HG03571 (cell line): ENCODE data around the gene IPMK.
A peak's percentile ranks its signal among the peaks of the same experiment; 100 is the strongest.
"Not testable (repeated sequence)": the region's sequence is repeated elsewhere in the genome, so short reads cannot be mapped to it uniquely, and the experiment has no call there.

Source experiments
- ATAC-seq: cut with Tn5 transposase; IDR thresholded peaks from one replicate; pipeline ENCODE4 v1.9.1; 2021; ENCODE audit not compliant: unreplicated experiment

IPMK gene

GRCh38 chr10:58229856-58230255 lies 37.8 kb downstream of the IPMK start:
- ATAC-seq, result not testable (repeated sequence)

DNA sequence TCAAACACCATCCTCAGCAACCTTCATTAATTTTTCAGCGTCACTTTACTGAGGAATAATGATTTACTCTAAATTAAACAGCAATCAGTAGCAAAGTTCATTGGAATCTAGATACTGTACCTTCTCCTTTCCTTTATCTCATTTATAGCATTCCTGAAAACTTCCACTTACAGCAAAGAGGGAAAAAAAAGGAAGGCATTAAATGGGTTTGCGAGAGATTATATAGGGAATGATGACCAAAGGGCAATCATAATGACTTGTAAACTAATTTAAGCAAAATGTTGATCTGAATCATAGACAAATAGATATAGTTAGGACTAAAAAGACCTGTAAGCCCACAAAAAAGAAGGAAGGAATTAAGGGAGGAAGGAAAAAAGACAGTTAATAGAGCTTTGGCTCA lies 42.0 kb downstream of the IPMK start:
- ATAC-seq, result no peak

DNA sequence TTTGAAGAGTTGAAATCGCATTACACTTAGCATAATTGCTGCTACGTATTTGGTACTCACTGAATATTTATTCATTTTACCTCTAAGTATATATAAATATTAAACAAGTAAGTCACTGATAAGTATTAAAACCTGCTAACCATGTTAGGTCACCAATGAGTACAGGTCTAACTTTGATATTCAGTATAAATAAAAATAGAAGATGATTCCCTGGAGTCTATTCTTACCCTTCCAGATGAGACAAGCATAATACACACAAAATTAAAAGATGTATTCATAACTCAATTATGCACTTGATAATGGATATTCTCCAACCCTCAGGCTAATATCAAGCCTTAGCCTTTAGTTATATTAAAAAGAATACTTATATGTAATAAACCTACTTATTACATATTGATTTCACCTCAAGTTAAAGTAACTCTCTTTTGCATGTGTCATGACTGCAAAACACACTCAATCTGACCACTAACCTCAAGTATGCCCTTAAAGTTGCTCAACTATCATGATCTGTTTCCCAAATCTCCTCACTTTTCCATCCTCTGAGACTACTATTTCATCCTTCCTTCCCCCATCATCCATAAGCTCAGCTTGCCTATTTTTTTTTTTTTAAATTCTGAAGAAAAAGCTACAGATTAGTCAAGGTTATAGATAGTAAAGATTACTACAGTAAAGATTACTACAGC lies 46.8 kb downstream of the IPMK start:
- ATAC-seq, result no peak

DNA sequence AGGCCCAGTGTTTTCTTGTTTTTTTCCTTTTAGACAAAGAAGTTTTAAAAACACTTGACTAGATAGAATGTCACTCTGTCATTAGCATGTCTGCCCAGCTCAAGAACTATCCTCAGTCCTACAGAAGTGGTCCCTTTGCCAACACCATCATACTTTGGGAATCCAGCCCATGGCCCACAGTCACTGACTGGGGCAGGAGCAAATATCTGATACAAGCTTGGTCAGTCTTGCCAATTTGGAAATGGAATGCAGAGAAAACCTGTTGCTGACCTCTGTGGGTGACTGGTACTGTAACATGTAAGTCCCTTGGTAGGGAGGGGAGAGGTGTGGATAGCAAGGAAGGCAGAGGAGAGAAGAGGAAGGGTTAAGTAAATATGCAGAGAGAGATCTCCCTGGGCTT lies 47.8 kb downstream of the IPMK start:
- no peak for ATAC-seq

DNA sequence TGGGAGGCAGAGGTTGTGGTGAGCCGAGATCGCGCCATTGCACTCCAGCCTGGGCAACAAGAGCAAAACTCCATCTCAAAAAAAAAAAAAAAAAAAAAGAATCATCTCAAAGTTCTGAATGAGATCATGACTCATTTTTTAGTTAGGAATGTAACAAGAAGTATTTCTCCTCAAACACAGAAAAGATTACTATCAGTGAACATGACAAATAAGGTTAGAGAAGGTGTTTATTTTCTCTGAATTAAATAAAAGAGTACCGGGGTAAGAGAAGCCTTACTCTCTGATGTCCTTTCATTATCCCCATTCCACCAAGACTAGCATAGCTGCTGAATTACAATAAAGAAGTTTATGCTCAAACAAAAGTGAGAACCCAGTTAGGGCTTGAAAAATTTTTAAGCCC lies 50.1 kb downstream of the IPMK start:
- no peak for ATAC-seq

- ATAC-seq, result no peak
Observed at GRCh38 chr10:58212622-58213021, 55.1 kb downstream of the IPMK start.

GRCh38 chr10:58210160-58210559 lies 57.5 kb downstream of the IPMK start:
- ATAC-seq, result no peak

DNA sequence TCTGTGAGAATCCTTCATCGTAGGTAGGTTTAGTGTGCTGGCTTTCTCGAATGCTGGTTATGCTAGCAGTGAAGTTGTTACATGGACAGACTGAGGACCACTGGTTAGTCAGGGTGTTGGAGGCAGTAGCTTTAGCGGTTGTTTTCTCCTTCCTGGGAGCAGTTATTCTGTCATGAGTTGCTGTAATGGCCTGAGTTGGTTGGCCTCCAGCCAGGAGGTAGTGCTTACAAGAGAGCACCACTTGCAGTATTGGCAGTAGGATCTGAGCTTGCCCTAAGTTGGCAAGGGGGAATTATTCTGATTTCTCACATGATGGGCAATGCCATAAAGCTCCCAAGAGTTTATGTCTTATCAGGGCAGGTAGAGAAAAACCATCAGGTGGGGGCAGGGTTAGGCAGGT lies 58.0 kb downstream of the IPMK start:
- no peak for ATAC-seq

DNA sequence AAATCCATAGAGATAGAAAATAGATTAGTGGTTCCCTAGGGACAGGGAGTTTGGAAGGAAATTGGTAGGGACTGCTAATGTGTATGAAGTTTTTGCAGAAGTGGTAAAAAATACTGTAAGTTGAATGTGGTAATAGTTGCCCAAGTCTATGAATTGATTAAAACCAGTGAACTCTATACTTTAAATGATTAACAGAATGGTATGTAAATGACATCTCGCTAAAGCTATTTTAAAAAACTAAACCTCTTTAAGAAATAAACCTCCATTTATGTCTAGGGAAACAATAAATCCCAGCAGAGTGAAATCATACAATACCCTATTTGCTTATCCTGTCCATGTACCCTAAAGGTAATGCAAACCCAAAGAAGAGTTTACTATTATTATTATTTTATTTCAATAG lies 61.4 kb downstream of the IPMK start:
- no peak for ATAC-seq

GRCh38 chr10:58201704-58202103 lies 66.0 kb downstream of the IPMK start:
- ATAC-seq, result peak; percentile 70

DNA sequence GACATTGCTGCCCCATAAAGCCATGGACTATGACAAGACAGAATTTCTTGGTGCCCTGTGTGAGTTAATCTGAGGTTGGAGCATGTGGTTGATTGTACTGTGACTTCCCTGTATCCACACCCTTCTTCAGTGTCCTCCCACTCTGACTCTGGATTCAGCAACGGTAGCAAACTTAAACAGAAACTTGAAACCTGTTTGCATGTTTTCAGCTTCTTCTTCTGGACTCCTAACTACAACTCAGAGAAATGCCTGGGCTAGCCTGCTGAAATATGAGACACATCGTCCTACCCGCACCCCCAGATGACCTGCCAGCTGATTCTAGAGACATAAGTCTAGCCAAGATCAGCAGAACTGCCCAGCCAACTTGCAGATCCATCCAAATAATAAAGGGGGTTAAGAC lies 78.4 kb downstream of the IPMK start:
- ATAC-seq, result no peak

- no peak for ATAC-seq
Observed at GRCh38 chr10:58184120-58184670, 83.5 kb downstream of the IPMK start.

- no peak for ATAC-seq
Observed at GRCh38 chr10:58180666-58181065, 87.0 kb downstream of the IPMK start.

- no peak for ATAC-seq
Observed at GRCh38 chr10:58179238-58179637, 88.5 kb downstream of the IPMK start.

- no peak for ATAC-seq
Observed at GRCh38 chr10:58178811-58179210, 88.9 kb downstream of the IPMK start.

DNA sequence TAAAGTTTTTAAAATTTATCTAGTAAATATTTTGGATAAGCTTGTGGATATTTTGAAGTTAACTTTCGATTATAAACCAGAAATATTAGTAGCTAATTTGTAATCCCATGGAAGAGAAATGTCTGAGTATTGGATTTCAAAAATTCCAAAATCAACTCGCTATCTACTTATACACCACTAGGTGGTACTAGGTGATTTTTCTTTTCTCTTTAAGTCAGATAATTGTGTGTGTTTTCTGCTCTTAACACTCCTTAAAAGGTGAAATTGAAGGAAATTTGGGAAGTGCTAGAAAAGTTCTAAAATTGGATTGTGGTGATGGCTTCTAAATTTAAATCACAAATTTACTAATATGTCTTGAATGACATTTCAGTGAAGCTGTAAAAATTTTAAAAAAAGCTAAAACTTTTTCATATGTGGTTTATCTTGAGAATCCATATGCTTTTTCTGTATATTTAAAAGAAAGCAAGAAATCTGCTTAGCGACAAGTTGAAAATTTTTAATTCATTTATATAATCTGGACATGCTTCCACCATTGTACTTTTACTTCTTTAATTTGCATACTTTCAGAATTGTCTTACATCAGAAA lies 90.2 kb downstream of the IPMK start:
- ATAC-seq, result no peak

DNA sequence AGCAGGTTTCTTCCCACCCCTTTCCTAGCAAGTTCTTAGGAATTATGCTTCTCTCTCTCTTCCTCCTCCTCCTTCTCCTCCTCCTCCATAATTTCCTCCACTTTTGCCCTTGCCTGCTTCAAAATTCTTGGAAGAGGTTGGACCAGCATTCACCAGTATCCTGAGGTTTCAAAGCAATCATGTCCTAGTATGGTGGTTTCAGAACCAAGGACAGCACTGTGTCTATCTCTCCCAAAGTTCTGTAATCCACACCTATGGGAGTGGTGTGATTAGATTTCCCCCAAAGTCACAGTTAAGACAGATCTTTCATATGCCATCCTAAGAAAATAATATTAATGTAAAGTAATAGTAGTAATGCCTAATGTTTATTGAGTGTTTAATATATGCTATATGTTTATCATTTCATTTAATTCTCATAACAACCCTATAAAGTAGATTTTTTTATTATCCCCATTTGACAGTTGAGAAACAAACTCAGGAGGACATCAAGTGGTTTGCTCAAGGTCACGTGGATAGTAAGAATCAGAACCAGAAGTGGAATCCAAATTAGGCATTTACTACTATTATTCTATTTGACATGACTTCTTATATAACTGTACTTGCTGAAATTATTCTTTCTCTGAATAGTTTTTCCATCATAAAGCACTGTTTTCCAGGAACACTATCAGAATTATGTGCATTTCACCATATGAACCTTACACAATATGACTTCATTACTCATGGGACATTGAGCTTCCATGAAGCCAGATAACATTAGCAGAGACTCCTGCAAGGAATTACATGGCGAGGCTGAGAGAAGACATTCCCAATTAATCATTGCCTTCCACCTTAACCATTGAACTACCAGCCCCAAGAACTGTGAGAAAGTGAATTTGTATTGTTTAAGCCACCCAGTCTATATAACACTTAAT lies 91.4 kb downstream of the IPMK start:
- no peak for ATAC-seq

DNA sequence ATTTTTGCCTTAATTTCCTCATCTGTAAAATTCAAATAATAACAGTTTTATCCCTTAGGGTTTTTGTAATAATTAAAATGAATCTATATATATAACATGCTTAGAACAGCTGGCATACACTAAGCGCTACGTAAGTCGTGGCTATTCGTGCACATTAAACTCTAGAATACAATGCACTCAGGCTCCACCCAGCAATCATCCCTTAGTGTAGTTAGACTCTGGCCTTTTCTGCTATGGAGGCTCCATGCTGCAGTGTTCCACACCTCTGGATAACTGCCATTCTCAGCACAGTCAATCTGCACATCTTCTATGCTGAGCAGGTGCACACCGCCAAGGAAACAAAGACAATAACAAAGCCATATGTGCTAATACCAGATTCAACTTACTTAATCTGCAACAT lies 92.9 kb downstream of the IPMK start:
- ATAC-seq, result no peak

- no peak for ATAC-seq
Observed at GRCh38 chr10:58173391-58173790, 94.3 kb downstream of the IPMK start.

- ATAC-seq, result no peak
Observed at GRCh38 chr10:58171146-58171545, 96.5 kb downstream of the IPMK start.

GRCh38 chr10:58164517-58164916 lies 103.2 kb downstream of the IPMK start:
- no peak for ATAC-seq

DNA sequence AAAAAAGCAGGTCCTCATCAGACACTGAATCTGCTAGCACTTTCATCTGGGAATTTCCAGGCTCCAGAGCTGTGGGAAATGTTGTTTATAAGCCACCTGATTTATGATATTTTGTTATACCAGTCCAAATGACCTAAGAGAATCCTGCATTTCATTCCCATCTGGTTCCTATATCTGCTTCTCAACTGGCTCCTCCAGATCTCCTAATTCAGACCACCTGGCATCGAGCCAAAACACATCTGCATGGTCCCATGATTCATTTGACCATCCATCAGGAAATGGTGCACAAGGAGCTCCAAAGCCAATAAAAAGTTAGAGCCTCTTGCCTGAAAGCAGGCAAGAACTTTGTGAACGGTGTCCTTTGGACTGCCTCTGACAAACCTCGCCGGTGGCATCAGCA lies 108.9 kb downstream of the IPMK start:
- no peak for ATAC-seq
